ENCODE measurements around the gene AVL9. TPM values are rescaled to one million over a fixed set of nuclear protein-coding genes. Genes with fewer than 3 reads are reported as not detected.

The AVL9 gene
- total and polyA plus RNA-seq, 4 donors: 7.0 to 37.5 (median 23.2) TPM

GRCh38 chr7:32533276-32534029 is 38.2 kb downstream of the AVL9 start:
- intact Hi-C loops (cut with DNase I): no loop called here
- DNase-seq (no peak), ATAC-seq (ENCODE audit: low FRiP score) (no peak)
- Histone ChIP-seq H3K4me3 (ENCODE audit: low read length in 2 of 2) (no peak overlapping the region), H3K27ac (ENCODE audit: low read depth in 1 of 2, low read length in 2 of 2) (peak overlapping the region in 1 of 2 donors; percentile 44), H3K9me3 (ENCODE audit: control insufficient read depth, low read length) (no peaks in the 10 kb centered on the region), H3K36me3 (ENCODE audit: control insufficient read depth in 1 of 2, insufficient read depth in 2 of 2, low read length in 1 of 2) (no peaks in the 10 kb centered on the region), H3K27me3 (ENCODE audit: control insufficient read depth in 1 of 2, insufficient read depth in 2 of 2, low read length in 1 of 2) (no peaks in the 10 kb centered on the region), H3K4me1 (ENCODE audit: control insufficient read depth in 1 of 2, insufficient read depth in 2 of 2, low read length in 2 of 2) (peaks cover 0 to 6% of the 10 kb centered on the region in 2 donors)
- WGBS, 2 donors: 12 to 15% methylated on average over 8 of the region's 8 CpGs

GRCh38 chr7:32535162-32535702 is 39.9 kb downstream of the AVL9 start:
- ATAC-seq (ENCODE audit: low FRiP score) (no peak), DNase-seq (no peak)
- no peaks in the 10 kb centered on the region for H3K27me3 ChIP-seq (ENCODE audit: control insufficient read depth in 1 of 2, insufficient read depth in 2 of 2, low read length in 1 of 2)
- H3K4me3 ChIP-seq (ENCODE audit: low read length in 2 of 2): no peak overlapping the region
- intact Hi-C loops (cut with DNase I): loop anchor here in 1 of 2 donors (5.0 kb wide), 1 partner anchor 38 kb away; the partner anchor contains the start of gene AVL9
- H3K4me1 ChIP-seq (ENCODE audit: control insufficient read depth in 1 of 2, insufficient read depth in 2 of 2, low read length in 2 of 2): peaks cover 0 to 6% of the 10 kb centered on the region in 2 donors
- WGBS, 2 donors: 70 to 81% methylated on average over 4 of the region's 4 CpGs
- H3K36me3 ChIP-seq (ENCODE audit: control insufficient read depth in 1 of 2, insufficient read depth in 2 of 2, low read length in 1 of 2): no peaks in the 10 kb centered on the region
- no peak overlapping the region for H3K27ac ChIP-seq (ENCODE audit: low read depth in 1 of 2, low read length in 2 of 2)
- H3K9me3 ChIP-seq (ENCODE audit: control insufficient read depth, low read length): no peaks in the 10 kb centered on the region

- no peaks in the 10 kb centered on the region for H3K9me3 ChIP-seq (ENCODE audit: control insufficient read depth, low read length)
- H3K27me3 ChIP-seq (ENCODE audit: control insufficient read depth in 1 of 2, insufficient read depth in 2 of 2, low read length in 1 of 2): no peaks in the 10 kb centered on the region
- H3K4me3 ChIP-seq (ENCODE audit: low read length in 2 of 2): no peak overlapping the region
- H3K4me1 ChIP-seq (ENCODE audit: control insufficient read depth in 1 of 2, insufficient read depth in 2 of 2, low read length in 2 of 2): peaks cover 0 to 6% of the 10 kb centered on the region in 2 donors
- intact Hi-C loops (cut with DNase I): loop anchor here in 1 of 2 donors (5.0 kb wide), 1 partner anchor 39 kb away; the partner anchor contains the start of gene AVL9
- 95 to 96% methylated on average over 2 of the region's 2 CpGs for WGBS, 2 donors
- no peak overlapping the region for H3K27ac ChIP-seq (ENCODE audit: low read depth in 1 of 2, low read length in 2 of 2)
- H3K36me3 ChIP-seq (ENCODE audit: control insufficient read depth in 1 of 2, insufficient read depth in 2 of 2, low read length in 1 of 2): no peaks in the 10 kb centered on the region
- DNase-seq: no peak
- ATAC-seq (ENCODE audit: low FRiP score): no peak
Measured at GRCh38 chr7:32536016-32536415, 40.7 kb downstream of the AVL9 start.

- Histone ChIP-seq H3K9me3 (ENCODE audit: control insufficient read depth, low read length) (no peaks in the 10 kb centered on the region), H3K27ac (ENCODE audit: low read depth in 1 of 2, low read length in 2 of 2) (no peak overlapping the region), H3K27me3 (ENCODE audit: control insufficient read depth in 1 of 2, insufficient read depth in 2 of 2, low read length in 1 of 2) (no peaks in the 10 kb centered on the region), H3K4me3 (ENCODE audit: low read length in 2 of 2) (no peak overlapping the region), H3K4me1 (ENCODE audit: control insufficient read depth in 1 of 2, insufficient read depth in 2 of 2, low read length in 2 of 2) (peaks cover 0 to 6% of the 10 kb centered on the region in 2 donors), H3K36me3 (ENCODE audit: control insufficient read depth in 1 of 2, insufficient read depth in 2 of 2, low read length in 1 of 2) (no peaks in the 10 kb centered on the region)
- WGBS, 2 donors: 0 to 6% methylated on average over 1 of the region's 1 CpG
- DNase-seq (no peak), ATAC-seq (ENCODE audit: low FRiP score) (peak; percentile 38)
- intact Hi-C loops (cut with DNase I): loop anchor here in 1 of 2 donors (5.0 kb wide), 1 partner anchor 39 kb away; the partner anchor contains the start of gene AVL9
Measured at GRCh38 chr7:32536585-32536984, 41.3 kb downstream of the AVL9 start.

GRCh38 chr7:32537760-32538159 is 42.5 kb downstream of the AVL9 start:
- no peak for ATAC-seq (ENCODE audit: low FRiP score)
- intact Hi-C loops (cut with DNase I): loop anchor here in 1 of 2 donors (5.0 kb wide), 1 partner anchor 40 kb away; the partner anchor contains the start of gene AVL9
- Histone ChIP-seq H3K9me3 (ENCODE audit: control insufficient read depth, low read length) (no peaks in the 10 kb centered on the region), H3K4me3 (ENCODE audit: low read length in 2 of 2) (no peak overlapping the region), H3K27me3 (ENCODE audit: control insufficient read depth in 1 of 2, insufficient read depth in 2 of 2, low read length in 1 of 2) (no peaks in the 10 kb centered on the region), H3K36me3 (ENCODE audit: control insufficient read depth in 1 of 2, insufficient read depth in 2 of 2, low read length in 1 of 2) (no peaks in the 10 kb centered on the region), H3K4me1 (ENCODE audit: control insufficient read depth in 1 of 2, insufficient read depth in 2 of 2, low read length in 2 of 2) (peaks cover 0 to 6% of the 10 kb centered on the region in 2 donors), H3K27ac (ENCODE audit: low read depth in 1 of 2, low read length in 2 of 2) (no peak overlapping the region)
- WGBS, 2 donors: 16 to 24% methylated on average over 4 of the region's 4 CpGs
- DNase-seq: no peak

GRCh38 chr7:32539366-32539765 is 44.1 kb downstream of the AVL9 start:
- Histone ChIP-seq H3K27me3 (ENCODE audit: control insufficient read depth in 1 of 2, insufficient read depth in 2 of 2, low read length in 1 of 2) (no peaks in the 10 kb centered on the region), H3K9me3 (ENCODE audit: control insufficient read depth, low read length) (no peaks in the 10 kb centered on the region), H3K4me1 (ENCODE audit: control insufficient read depth in 1 of 2, insufficient read depth in 2 of 2, low read length in 2 of 2) (peaks cover 0 to 6% of the 10 kb centered on the region in 2 donors), H3K4me3 (ENCODE audit: low read length in 2 of 2) (no peak overlapping the region), H3K27ac (ENCODE audit: low read depth in 1 of 2, low read length in 2 of 2) (no peak overlapping the region), H3K36me3 (ENCODE audit: control insufficient read depth in 1 of 2, insufficient read depth in 2 of 2, low read length in 1 of 2) (peaks cover 0 to 4% of the 10 kb centered on the region in 2 donors)
- intact Hi-C loops (cut with DNase I): loop anchor here in 1 of 2 donors (5.0 kb wide), 1 partner anchor 42 kb away; the partner anchor contains the start of gene AVL9
- 86 to 92% methylated on average over 2 of the region's 2 CpGs for WGBS, 2 donors
- DNase-seq (no peak), ATAC-seq (ENCODE audit: low FRiP score) (no peak)

- intact Hi-C loops (cut with DNase I): loop anchor here in 1 of 2 donors (5.0 kb wide), 1 partner anchor 43 kb away; the partner anchor contains the start of gene AVL9
- H3K27ac ChIP-seq (ENCODE audit: low read depth in 1 of 2, low read length in 2 of 2): no peak overlapping the region
- H3K27me3 ChIP-seq (ENCODE audit: control insufficient read depth in 1 of 2, insufficient read depth in 2 of 2, low read length in 1 of 2): no peaks in the 10 kb centered on the region
- 72 to 89% methylated on average over 4 of the region's 4 CpGs for WGBS, 2 donors
- no peaks in the 10 kb centered on the region for H3K9me3 ChIP-seq (ENCODE audit: control insufficient read depth, low read length)
- H3K4me3 ChIP-seq (ENCODE audit: low read length in 2 of 2): no peak overlapping the region
- peaks cover 0 to 6% of the 10 kb centered on the region in 2 donors for H3K4me1 ChIP-seq (ENCODE audit: control insufficient read depth in 1 of 2, insufficient read depth in 2 of 2, low read length in 2 of 2)
- peaks cover 0 to 4% of the 10 kb centered on the region in 2 donors for H3K36me3 ChIP-seq (ENCODE audit: control insufficient read depth in 1 of 2, insufficient read depth in 2 of 2, low read length in 1 of 2)
- DNase-seq (no peak), ATAC-seq (ENCODE audit: low FRiP score) (no peak)
Measured at GRCh38 chr7:32539919-32540531, 44.7 kb downstream of the AVL9 start.

- Histone ChIP-seq H3K4me3 (ENCODE audit: low read length in 2 of 2) (no peak overlapping the region), H3K4me1 (ENCODE audit: control insufficient read depth in 1 of 2, insufficient read depth in 2 of 2, low read length in 2 of 2) (no peaks in the 10 kb centered on the region), H3K27me3 (ENCODE audit: control insufficient read depth in 1 of 2, insufficient read depth in 2 of 2, low read length in 1 of 2) (no peaks in the 10 kb centered on the region), H3K9me3 (ENCODE audit: control insufficient read depth, low read length) (no peaks in the 10 kb centered on the region), H3K27ac (ENCODE audit: low read depth in 1 of 2, low read length in 2 of 2) (no peak overlapping the region), H3K36me3 (ENCODE audit: control insufficient read depth in 1 of 2, insufficient read depth in 2 of 2, low read length in 1 of 2) (peaks cover 0 to 4% of the 10 kb centered on the region in 2 donors)
- ATAC-seq (ENCODE audit: low FRiP score): no peak
- intact Hi-C loops (cut with DNase I): no loop called here
- no peak for DNase-seq
- 77 to 85% methylated on average over 2 of the region's 2 CpGs for WGBS, 2 donors
Measured at GRCh38 chr7:32542595-32542994, 47.3 kb downstream of the AVL9 start.

Data from aorta (tissue), 5 donors.